GDM1 (cell line): ENCODE results near the gene KCNH3.

Source experiments
- DNase-seq: peaks from one replicate; lab custom pipeline; 2025; lab: John Stamatoyannopoulos, UW

The KCNH3 gene

GRCh38 chr12:49543914-49544815, 5.3 kb downstream of the KCNH3 start:
- no peak for DNase-seq

GRCh38 chr12:49545815-49546214, 7.0 kb downstream of the KCNH3 start:
- DNase-seq: no peak

GRCh38 chr12:49546481-49546880, 7.7 kb downstream of the KCNH3 start:
- DNase-seq: no peak

GRCh38 chr12:49547090-49547690, 8.4 kb downstream of the KCNH3 start:
- no peak for DNase-seq

GRCh38 chr12:49548481-49548821, 9.6 kb downstream of the KCNH3 start:
- DNase-seq: no peak

GRCh38 chr12:49548822-49549648, 10.2 kb downstream of the KCNH3 start:
- no peak for DNase-seq

- DNase-seq: no peak
These were observed 11.2 kb downstream of the KCNH3 start for GRCh38 chr12:49549735-49550692.

GRCh38 chr12:49550693-49551252, 11.9 kb downstream of the KCNH3 start:
- DNase-seq: no peak

- DNase-seq: no peak
These were observed 13.2 kb downstream of the KCNH3 start for GRCh38 chr12:49552014-49552413.

GRCh38 chr12:49552425-49552824, 13.6 kb downstream of the KCNH3 start:
- no peak for DNase-seq

GRCh38 chr12:49552899-49553298, 14.1 kb downstream of the KCNH3 start:
- no peak for DNase-seq

GRCh38 chr12:49553512-49554088, 14.8 kb downstream of the KCNH3 start:
- DNase-seq: no peak

GRCh38 chr12:49554266-49554665, 15.4 kb downstream of the KCNH3 start:
- no peak for DNase-seq

- DNase-seq: no peak
These were observed 17.0 kb downstream of the KCNH3 start for GRCh38 chr12:49555631-49556390.

- no peak for DNase-seq
These were observed 17.8 kb downstream of the KCNH3 start for GRCh38 chr12:49556391-49557186.

GRCh38 chr12:49557187-49557916, 18.5 kb downstream of the KCNH3 start:
- no peak for DNase-seq

- no peak for DNase-seq
These were observed 19.0 kb downstream of the KCNH3 start for GRCh38 chr12:49557917-49558215.

- DNase-seq: no peak
These were observed 19.7 kb downstream of the KCNH3 start for GRCh38 chr12:49558526-49558925.
